ENCODE results near the gene CTBS.

Gene CTBS

DNA sequence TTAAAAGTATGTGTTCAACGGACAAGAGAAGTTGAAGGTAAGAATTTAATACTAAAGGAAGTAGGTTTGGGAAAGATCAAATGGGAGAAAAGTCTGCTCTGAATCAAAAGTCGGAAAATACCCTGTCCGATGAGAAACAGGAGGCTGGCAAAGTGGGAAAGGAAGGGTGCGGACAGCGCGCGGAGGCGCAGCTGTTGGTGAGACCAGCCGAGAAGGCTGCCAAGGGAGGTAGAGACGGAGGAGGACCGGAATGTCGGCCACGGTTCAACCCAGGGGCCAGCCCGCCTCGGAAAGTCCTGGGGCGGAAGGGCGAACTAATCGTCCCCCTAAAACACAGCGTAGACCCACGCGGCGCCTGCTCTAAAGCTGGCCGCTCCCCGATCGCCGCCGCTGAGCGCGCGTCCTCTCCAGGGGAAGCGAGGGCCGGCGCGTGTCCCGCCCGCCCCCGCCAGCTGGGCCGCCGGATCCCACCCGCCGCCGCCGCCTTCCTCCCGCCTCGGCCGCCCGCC, 68.7 kb downstream of the CTBS start:
- peak overlapping the region; percentile 88 for H3K27ac ChIP-seq
- no peak for TF ChIP-seq CTCF (conservative IDR thresholded peaks at IDR 0.05)

DNA sequence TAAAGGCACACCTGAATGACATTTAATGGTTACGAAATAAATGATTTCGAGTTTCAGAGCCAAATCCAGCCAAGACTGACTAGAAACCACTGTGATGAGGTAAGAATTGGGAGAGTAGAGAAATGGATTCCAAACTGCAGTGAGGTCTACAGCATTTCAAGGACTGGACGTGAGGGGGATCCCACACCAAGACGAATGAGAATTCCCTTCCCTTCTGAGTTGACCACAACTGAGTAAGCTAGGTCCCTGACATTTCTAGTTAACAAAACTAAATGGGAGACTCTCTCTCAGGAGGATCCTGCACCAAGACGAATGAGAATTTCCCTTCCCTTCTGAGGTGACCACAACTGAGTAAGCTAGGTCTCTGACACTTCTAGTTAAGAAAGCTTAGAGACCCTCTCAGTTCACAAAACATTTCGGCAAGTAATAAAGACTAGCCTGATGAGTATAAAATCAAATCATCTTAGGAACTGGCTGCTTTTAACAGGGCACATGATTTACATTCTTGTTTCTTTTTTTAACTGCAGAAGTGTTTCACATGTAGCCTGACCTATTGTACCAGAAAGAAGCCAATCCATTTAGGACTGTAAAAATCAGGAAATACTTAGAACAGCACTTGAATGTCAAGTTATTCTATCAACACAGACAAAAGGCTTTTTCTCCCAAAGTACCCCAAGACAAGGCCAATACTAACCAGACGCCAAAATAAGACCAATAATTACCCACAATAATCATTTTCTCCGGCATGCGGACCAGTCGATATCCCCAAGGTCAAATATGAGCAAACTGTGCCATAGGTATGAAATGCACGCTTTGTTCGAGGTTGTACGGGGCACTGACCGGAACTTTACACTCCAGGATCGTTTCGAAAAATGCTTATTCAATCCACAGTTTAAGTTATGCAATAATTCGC, 69.4 kb downstream of the CTBS start:
- no peak for TF ChIP-seq CTCF (conservative IDR thresholded peaks at IDR 0.05)
- peak overlapping the region; percentile 88 for H3K27ac ChIP-seq

DNA sequence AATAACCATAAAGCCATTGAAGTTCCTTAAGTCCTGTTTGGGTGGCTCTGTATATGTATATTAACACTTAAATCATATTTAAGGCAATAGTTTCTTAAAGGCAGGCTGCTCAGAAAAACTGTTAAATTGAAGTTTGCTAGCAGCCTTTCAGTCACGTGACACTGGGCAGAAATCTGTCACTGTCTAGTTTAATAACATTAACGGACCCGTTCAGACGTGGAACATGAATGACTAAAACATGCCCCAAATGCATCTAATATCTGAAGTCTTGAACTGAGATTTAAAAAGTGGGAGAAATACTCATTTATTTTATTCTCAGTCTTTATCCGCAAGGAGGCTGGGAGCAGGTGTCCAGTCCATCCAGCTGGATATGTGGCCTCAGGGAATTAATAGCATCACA, 71.3 kb downstream of the CTBS start:
- TF ChIP-seq CTCF (conservative IDR thresholded peaks at IDR 0.05) = no peak
- no peak overlapping the region for H3K27ac ChIP-seq
